Measurements from ENCODE around the gene MCM3AP. TPM values are rescaled to one million over a fixed set of nuclear protein-coding genes. Genes with fewer than 3 reads are reported as not detected.

The MCM3AP gene
- total RNA-seq, 1 experiment from 2014 or later, result 88.4 TPM

DNA sequence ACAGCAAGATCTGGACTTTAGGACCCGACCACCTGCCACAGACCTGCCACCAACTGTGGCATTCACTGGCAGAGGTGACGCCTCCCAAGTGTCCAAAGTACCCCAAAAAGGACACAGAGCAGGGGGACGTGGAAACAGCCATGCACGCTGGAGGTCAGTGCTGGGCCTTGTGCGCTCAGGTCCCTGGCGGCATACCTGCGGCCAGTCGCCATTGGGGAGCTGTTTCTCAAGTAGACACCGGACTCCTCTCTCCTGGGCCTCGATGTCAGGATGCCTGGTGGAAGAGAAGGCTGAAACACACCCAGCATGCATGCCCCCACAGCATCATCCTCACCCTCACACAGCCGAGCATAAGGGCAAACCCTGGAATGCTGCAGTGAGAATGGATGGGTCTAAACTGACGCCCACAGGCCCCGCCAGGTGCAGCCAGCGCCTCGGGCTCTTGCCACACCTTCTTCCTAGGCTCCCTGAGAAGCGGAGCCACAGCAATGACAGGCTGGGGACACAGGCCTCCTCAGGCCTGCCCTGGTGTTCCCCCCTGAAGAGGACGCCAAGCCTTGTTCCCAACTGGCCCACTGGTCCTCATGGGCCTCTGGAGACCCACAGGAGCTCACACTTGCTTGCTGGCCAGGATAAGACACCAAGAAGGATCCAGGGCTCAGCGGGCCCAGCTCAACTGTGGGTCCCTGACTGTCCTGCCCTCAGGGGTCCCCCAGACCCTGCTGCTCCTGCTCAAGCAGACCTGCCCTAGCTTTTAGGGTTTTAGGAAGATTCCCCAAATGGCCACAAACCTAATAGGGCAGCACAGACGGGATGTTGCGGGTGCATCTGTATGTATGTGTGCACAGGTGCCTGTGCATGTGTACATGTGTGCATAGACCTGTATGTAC, 93.5 kb downstream of the MCM3AP start:
- Histone ChIP-seq H3K4me1 (ENCODE audit: control insufficient read depth in 1 of 2, insufficient read depth in 2 of 2, low read length in 2 of 2) (peaks cover 14 to 19% of the 10 kb centered on the region in 2 experiments), H3K4me3 (replicated peaks in 1 of 2; ENCODE audit: low read depth in 1 of 2, low read length in 2 of 2) (no peak overlapping the region), H4K20me1 (ENCODE audit: insufficient read depth) (no peaks in the 10 kb centered on the region), H3K9ac (ENCODE audit: low read length) (no peak overlapping the region), H3K4me2 (ENCODE audit: low read length) (no peak overlapping the region), H3K79me2 (ENCODE audit: insufficient read depth, low read length) (no peaks in the 10 kb centered on the region), H2AFZ (ENCODE audit: low read depth, low read length, poor library complexity, severe bottlenecking) (no peak overlapping the region), H3K9me3 (ENCODE audit: control insufficient read depth in 1 of 2, insufficient read depth in 1 of 2, low read depth in 1 of 2, low read length in 2 of 2) (no peaks in the 10 kb centered on the region), H3K9me2 (ENCODE audit: insufficient read depth) (no peaks in the 10 kb centered on the region), H3K27me3 (ENCODE audit: insufficient read depth, low read length) (no peaks in the 10 kb centered on the region), H3K36me3 (ENCODE audit: control insufficient read depth in 1 of 2, insufficient read depth in 2 of 2, low read length in 2 of 2) (peaks cover 0 to 4% of the 10 kb centered on the region in 2 experiments; a peak in 1 of 4 replicates), H3K27ac (ENCODE audit: low read depth, low read length) (no peak overlapping the region)
- intact Hi-C loops (cut with micrococcal nuclease), result no loop called here
- ChIA-PET RAD21 (ENCODE audit: low non-redundant PET in 1 of 2, low total read pairs in 2 of 2, uncharacterized antibody in 2 of 2, unreplicated experiment in 2 of 2) (no interaction called here), POLR2A (no interaction called here), CTCF (no interaction called here)
- ATAC-seq (no peak), DNase-seq (ENCODE audit: low read depth, low spot score) (no peak)
- TF ChIP-seq SIN3A (IDR thresholded peaks at IDR 0.05; ENCODE audit: low read depth), result no peak
- no TSS peak for BruUV-seq (replicated peaks)

DNA sequence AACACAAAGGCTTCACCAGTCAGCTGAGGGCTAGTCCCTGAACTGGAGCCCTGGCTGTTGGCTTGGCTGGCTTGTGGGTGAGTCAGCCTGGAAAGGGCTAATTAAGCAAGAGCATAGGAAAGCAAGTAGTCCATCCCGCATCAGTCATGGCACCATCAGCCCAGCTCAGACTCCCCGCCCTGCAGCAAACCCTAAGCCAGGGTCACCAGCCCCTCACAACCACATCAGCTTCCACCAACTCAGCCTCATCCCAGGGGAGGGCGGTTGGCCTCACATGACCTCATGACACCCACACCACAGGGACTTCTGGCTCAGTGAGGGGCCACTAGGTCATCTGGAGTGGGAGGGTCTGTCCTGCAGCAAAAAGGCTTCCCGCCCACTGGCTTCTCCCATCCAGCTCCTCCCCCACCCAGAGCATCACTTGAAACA, 94.1 kb downstream of the MCM3AP start:
- no peak for DNase-seq (ENCODE audit: low read depth, low spot score)
- peaks cover 14 to 19% of the 10 kb centered on the region in 2 experiments for H3K4me1 ChIP-seq (ENCODE audit: control insufficient read depth in 1 of 2, insufficient read depth in 2 of 2, low read length in 2 of 2)
- H3K27me3 ChIP-seq (ENCODE audit: insufficient read depth, low read length), result no peaks in the 10 kb centered on the region
- H3K9me3 ChIP-seq (ENCODE audit: control insufficient read depth in 1 of 2, insufficient read depth in 1 of 2, low read depth in 1 of 2, low read length in 2 of 2), result no peaks in the 10 kb centered on the region
- no peak for ATAC-seq
- RAD21 ChIA-PET (ENCODE audit: low non-redundant PET in 1 of 2, low total read pairs in 2 of 2, uncharacterized antibody in 2 of 2, unreplicated experiment in 2 of 2), result no interaction called here
- intact Hi-C loops (cut with micrococcal nuclease), result no loop called here
- POLR2A ChIA-PET, result no interaction called here
- H3K9me2 ChIP-seq (ENCODE audit: insufficient read depth), result no peaks in the 10 kb centered on the region
- H2AFZ ChIP-seq (ENCODE audit: low read depth, low read length, poor library complexity, severe bottlenecking), result no peak overlapping the region
- H4K20me1 ChIP-seq (ENCODE audit: insufficient read depth), result no peaks in the 10 kb centered on the region
- no peak overlapping the region for H3K27ac ChIP-seq (ENCODE audit: low read depth, low read length)
- H3K79me2 ChIP-seq (ENCODE audit: insufficient read depth, low read length), result no peaks in the 10 kb centered on the region
- TF ChIP-seq CEBPB (IDR thresholded peaks at IDR 0.05; ENCODE audit: low read depth) (no peak), SRF (IDR thresholded peaks at IDR 0.05; ENCODE audit: low read depth) (no peak), YY1 (IDR thresholded peaks at IDR 0.05; ENCODE audit: extremely low read depth, insufficient replicate concordance, low read depth, low read length) (no peak), EZH2phosphoT487 (IDR thresholded peaks at IDR 0.05; ENCODE audit: borderline replicate concordance) (no peak), TCF7L2 (IDR thresholded peaks at IDR 0.05; ENCODE audit: borderline replicate concordance, extremely low read depth, insufficient read depth, insufficient read length) (no peak), FOSL1 (IDR thresholded peaks at IDR 0.05; ENCODE audit: low read depth) (no peak), ZFX (IDR thresholded peaks at IDR 0.05) (no peak), SP1 (IDR thresholded peaks at IDR 0.05; ENCODE audit: low read depth) (no peak), EZH2 (IDR thresholded peaks at IDR 0.05) (no peak)
- TF ChIP-seq, protein P1, sequence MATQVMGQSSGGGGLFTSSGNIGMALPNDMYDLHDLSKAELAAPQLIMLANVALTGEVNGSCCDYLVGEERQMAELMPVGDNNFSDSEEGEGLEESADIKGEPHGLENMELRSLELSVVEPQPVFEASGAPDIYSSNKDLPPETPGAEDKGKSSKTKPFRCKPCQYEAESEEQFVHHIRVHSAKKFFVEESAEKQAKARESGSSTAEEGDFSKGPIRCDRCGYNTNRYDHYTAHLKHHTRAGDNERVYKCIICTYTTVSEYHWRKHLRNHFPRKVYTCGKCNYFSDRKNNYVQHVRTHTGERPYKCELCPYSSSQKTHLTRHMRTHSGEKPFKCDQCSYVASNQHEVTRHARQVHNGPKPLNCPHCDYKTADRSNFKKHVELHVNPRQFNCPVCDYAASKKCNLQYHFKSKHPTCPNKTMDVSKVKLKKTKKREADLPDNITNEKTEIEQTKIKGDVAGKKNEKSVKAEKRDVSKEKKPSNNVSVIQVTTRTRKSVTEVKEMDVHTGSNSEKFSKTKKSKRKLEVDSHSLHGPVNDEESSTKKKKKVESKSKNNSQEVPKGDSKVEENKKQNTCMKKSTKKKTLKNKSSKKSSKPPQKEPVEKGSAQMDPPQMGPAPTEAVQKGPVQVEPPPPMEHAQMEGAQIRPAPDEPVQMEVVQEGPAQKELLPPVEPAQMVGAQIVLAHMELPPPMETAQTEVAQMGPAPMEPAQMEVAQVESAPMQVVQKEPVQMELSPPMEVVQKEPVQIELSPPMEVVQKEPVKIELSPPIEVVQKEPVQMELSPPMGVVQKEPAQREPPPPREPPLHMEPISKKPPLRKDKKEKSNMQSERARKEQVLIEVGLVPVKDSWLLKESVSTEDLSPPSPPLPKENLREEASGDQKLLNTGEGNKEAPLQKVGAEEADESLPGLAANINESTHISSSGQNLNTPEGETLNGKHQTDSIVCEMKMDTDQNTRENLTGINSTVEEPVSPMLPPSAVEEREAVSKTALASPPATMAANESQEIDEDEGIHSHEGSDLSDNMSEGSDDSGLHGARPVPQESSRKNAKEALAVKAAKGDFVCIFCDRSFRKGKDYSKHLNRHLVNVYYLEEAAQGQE (IDR thresholded peaks at IDR 0.05; ENCODE audit: low read depth), result no peak
- TF ChIP-seq, protein P2, sequence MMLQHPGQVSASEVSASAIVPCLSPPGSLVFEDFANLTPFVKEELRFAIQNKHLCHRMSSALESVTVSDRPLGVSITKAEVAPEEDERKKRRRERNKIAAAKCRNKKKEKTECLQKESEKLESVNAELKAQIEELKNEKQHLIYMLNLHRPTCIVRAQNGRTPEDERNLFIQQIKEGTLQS (IDR thresholded peaks at IDR 0.05), result no peak
- TF ChIP-seq, protein P3, sequence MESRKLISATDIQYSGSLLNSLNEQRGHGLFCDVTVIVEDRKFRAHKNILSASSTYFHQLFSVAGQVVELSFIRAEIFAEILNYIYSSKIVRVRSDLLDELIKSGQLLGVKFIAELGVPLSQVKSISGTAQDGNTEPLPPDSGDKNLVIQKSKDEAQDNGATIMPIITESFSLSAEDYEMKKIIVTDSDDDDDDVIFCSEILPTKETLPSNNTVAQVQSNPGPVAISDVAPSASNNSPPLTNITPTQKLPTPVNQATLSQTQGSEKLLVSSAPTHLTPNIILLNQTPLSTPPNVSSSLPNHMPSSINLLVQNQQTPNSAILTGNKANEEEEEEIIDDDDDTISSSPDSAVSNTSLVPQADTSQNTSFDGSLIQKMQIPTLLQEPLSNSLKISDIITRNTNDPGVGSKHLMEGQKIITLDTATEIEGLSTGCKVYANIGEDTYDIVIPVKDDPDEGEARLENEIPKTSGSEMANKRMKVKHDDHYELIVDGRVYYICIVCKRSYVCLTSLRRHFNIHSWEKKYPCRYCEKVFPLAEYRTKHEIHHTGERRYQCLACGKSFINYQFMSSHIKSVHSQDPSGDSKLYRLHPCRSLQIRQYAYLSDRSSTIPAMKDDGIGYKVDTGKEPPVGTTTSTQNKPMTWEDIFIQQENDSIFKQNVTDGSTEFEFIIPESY (IDR thresholded peaks at IDR 0.05; ENCODE audit: extremely low read depth, insufficient replicate concordance, low read length), result no peak
- H3K9ac ChIP-seq (ENCODE audit: low read length), result no peak overlapping the region
- no peak overlapping the region for H3K4me2 ChIP-seq (ENCODE audit: low read length)
- H3K36me3 ChIP-seq (ENCODE audit: control insufficient read depth in 1 of 2, insufficient read depth in 2 of 2, low read length in 2 of 2), result peaks cover 0 to 4% of the 10 kb centered on the region in 2 experiments; a peak in 1 of 4 replicates
- no TSS peak for BruUV-seq (replicated peaks)
- H3K4me3 ChIP-seq (replicated peaks in 1 of 2; ENCODE audit: low read depth in 1 of 2, low read length in 2 of 2), result no peak overlapping the region
- CTCF ChIA-PET, result no interaction called here
